PC-3 (cell line): ENCODE results near the gene CGRRF1.

Experiments used
- EZH2 ChIP-seq: fragments of 300-600 bp; sonication (generic); IDR thresholded peaks from one replicate; pipeline ENCODE4 v1.6.1; 2017; ENCODE audit warnings: antibody characterized with exemption, mild to moderate bottlenecking, low read length; ENCODE audit not compliant: unreplicated experiment
- EZH2phosphoT487 ChIP-seq: fragments of 300-600 bp; sonication (generic); IDR thresholded peaks from 2 replicates; pipeline ENCODE4 v1.6.1; 2018; ENCODE audit warnings: mild to moderate bottlenecking, antibody characterized with exemption, low read length, borderline replicate concordance
- TF ChIP-seq, protein P1 (sequence below): fragments of 300-600 bp; sonication (generic); conservative IDR thresholded peaks from 2 replicates; pipeline ENCODE4 v1.5.1; 2017; ENCODE audit warnings: antibody characterized with exemption, low read depth, mild to moderate bottlenecking, low read length

DNA sequence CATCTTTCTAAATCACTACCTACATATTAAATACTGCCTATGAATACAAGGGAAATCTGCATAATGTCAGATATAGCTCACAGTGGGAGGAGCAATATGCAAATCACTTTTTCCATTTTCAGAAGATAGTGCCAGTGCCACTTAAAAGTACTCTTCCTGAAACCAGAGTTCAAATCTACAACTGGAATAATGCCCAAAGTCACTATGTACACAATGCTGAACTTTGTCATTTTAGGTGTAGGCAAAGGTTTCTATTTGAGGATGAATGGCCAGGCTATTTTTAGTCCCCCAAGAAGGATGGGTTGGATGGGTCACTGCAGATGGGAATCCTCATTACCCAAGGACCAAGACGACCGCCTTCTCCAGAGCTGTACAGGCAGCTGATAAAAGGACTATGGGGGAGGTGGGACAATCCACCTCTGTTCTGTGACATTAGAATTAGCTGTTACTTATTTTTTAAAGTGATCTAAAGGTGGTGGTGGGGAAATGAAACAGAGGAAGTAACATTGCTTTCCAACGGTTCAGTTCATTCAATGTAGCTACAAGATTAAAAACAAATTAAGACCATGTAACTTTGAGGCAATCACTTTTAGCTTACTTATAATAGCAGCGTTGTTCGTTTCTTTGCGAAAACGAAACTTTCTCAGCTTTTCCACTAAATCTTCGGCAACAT lies 26.5 kb upstream of the CGRRF1 start:
- TF ChIP-seq, protein P1, sequence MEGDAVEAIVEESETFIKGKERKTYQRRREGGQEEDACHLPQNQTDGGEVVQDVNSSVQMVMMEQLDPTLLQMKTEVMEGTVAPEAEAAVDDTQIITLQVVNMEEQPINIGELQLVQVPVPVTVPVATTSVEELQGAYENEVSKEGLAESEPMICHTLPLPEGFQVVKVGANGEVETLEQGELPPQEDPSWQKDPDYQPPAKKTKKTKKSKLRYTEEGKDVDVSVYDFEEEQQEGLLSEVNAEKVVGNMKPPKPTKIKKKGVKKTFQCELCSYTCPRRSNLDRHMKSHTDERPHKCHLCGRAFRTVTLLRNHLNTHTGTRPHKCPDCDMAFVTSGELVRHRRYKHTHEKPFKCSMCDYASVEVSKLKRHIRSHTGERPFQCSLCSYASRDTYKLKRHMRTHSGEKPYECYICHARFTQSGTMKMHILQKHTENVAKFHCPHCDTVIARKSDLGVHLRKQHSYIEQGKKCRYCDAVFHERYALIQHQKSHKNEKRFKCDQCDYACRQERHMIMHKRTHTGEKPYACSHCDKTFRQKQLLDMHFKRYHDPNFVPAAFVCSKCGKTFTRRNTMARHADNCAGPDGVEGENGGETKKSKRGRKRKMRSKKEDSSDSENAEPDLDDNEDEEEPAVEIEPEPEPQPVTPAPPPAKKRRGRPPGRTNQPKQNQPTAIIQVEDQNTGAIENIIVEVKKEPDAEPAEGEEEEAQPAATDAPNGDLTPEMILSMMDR = no peak
- TF ChIP-seq EZH2 (no peak), EZH2phosphoT487 (no peak)
